IMR-90 (cell line): Measurements from ENCODE around the gene KLC3. TPM values are rescaled to one million over a fixed set of nuclear protein-coding genes. Genes with fewer than 3 reads are reported as not detected.

Experiments used
- ATAC-seq: fragments of 200-7000 bp; cut with Tn5 transposase; 2 replicates; pipeline ENCODE4 v1.9.1; 2020; ENCODE audit warnings: low read depth, mild to moderate bottlenecking, moderate library complexity
- BruUV-seq: library from RNA; stranded (reverse); fragments of 400-500 nt; replicated peaks from 2 replicates; lab custom pipeline; 2021; lab: Mats Ljungman, UMichigan
- CTCF ChIA-PET: fragments of 300-600 bp; formaldehyde crosslinking; extraction: SDS; loops from one replicate; lab custom pipeline; 2021; ENCODE audit warnings: antibody characterized with exemption; lab: Yijun Ruan, JAX
- POLR2A ChIA-PET: fragments of 300-600 bp; sonication (Branson Sonifier 250); formaldehyde crosslinking; loops from one replicate; lab custom pipeline; 2022; ENCODE audit warnings: antibody characterized with exemption; ENCODE audit not compliant: unreplicated experiment; lab: Charles Lee
- DNase-seq: peaks from one replicate; pipeline ENCODE4 v3.0.0; 2013
- H2AFZ ChIP-seq: replicated peaks from 2 replicates; pipeline ENCODE3; 2013; ENCODE audit warnings: low read length, mild to moderate bottlenecking; ENCODE audit not compliant: poor library complexity
- H2AK5ac ChIP-seq: 2 replicates; pipeline ENCODE4 v1.6.1; 2013; ENCODE audit warnings: low read depth, low read length, inconsistent platforms
- H2AK9ac ChIP-seq: replicated peaks from 2 replicates; pipeline ENCODE3; 2013; ENCODE audit warnings: mild to moderate bottlenecking, low read depth, low read length, moderate library complexity; ENCODE audit not compliant: poor library complexity
- H2BK120ac ChIP-seq: 2 replicates; pipeline ENCODE4 v1.6.1; 2013; ENCODE audit warnings: low read depth, low read length, inconsistent platforms
- H2BK15ac ChIP-seq: 3 replicates; pipeline ENCODE4 v1.6.1; 2013; ENCODE audit warnings: low read depth, low read length, inconsistent platforms
- H2BK20ac ChIP-seq: 2 replicates; pipeline ENCODE4 v1.6.1; 2013; ENCODE audit warnings: low read depth, mild to moderate bottlenecking, inconsistent platforms, low read length, moderate library complexity
- H2BK5ac ChIP-seq: 2 replicates; pipeline ENCODE4 v1.6.1; 2013; ENCODE audit warnings: mild to moderate bottlenecking, low read depth, low read length, inconsistent platforms; ENCODE audit not compliant: poor library complexity, severe bottlenecking
- H3K14ac ChIP-seq: replicated peaks from 2 replicates; pipeline ENCODE4 v1.6.1; 2013; ENCODE audit warnings: low read depth, low read length, inconsistent platforms
- H3K18ac ChIP-seq: 2 replicates; pipeline ENCODE4 v1.6.1; 2013; ENCODE audit warnings: low read depth, low read length, control low read depth
- H3K23ac ChIP-seq: 2 replicates; pipeline ENCODE4 v1.6.1; 2013; ENCODE audit warnings: low read depth, low read length, inconsistent platforms
- H3K27ac ChIP-seq: 2 replicates; pipeline ENCODE4 v1.5.1; 2013; ENCODE audit warnings: mild to moderate bottlenecking, control low read depth, low read length; ENCODE audit not compliant: insufficient read depth
- H3K27me3 ChIP-seq: 2 replicates; pipeline ENCODE4 v1.6.1; 2013; ENCODE audit warnings: low read length; ENCODE audit not compliant: control insufficient read depth, insufficient read depth
- H3K36me3 ChIP-seq: 2 replicates; pipeline ENCODE4 v1.6.1; 2013; ENCODE audit warnings: low read length, mixed read lengths; ENCODE audit not compliant: control insufficient read depth, insufficient read depth
- H3K4ac ChIP-seq: 2 replicates; pipeline ENCODE4 v1.6.1; 2013; ENCODE audit warnings: low read depth, low read length, inconsistent platforms
- H3K4me1 ChIP-seq: 2 replicates; pipeline ENCODE4 v1.6.1; 2013; ENCODE audit warnings: low read length, mixed read lengths; ENCODE audit not compliant: control insufficient read depth, insufficient read depth
- H3K4me2 ChIP-seq: 2 replicates; pipeline ENCODE4 v1.6.1; 2013; ENCODE audit warnings: low read depth, mild to moderate bottlenecking, control low read depth, low read length, moderate library complexity
- H3K4me3 ChIP-seq: 2 replicates; pipeline ENCODE4 v1.5.1; 2013; ENCODE audit warnings: low read depth, mild to moderate bottlenecking, control low read depth, low read length, moderate library complexity; ENCODE audit not compliant: insufficient read depth
- H3K56ac ChIP-seq: 2 replicates; pipeline ENCODE4 v1.6.1; 2013; ENCODE audit warnings: low read length, inconsistent platforms; ENCODE audit not compliant: insufficient read depth; ENCODE audit errors: extremely low read depth
- H3K79me1 ChIP-seq, 2 experiments: 2 replicates each; pipeline ENCODE4 v1.6.1; 2013; ENCODE audit warnings: low read length in 2 of 2, inconsistent platforms in 1 of 2, low read depth in 1 of 2
- H3K9ac ChIP-seq: 2 replicates; pipeline ENCODE4 v1.6.1; 2013; ENCODE audit warnings: low read depth, low read length, control low read depth
- H3K9me1 ChIP-seq: 2 replicates; pipeline ENCODE4 v1.6.1; 2013; ENCODE audit warnings: low read length, inconsistent platforms; ENCODE audit not compliant: insufficient read depth
- H3K9me3 ChIP-seq: 2 replicates; pipeline ENCODE4 v1.6.1; 2013; ENCODE audit warnings: low read length; ENCODE audit not compliant: control insufficient read depth, insufficient read depth
- H4K20me1 ChIP-seq: 2 replicates; pipeline ENCODE4 v1.6.1; 2013; ENCODE audit warnings: low read length, inconsistent platforms; ENCODE audit not compliant: insufficient read depth
- H4K5ac ChIP-seq: 2 replicates; pipeline ENCODE4 v1.6.1; 2013; ENCODE audit warnings: mild to moderate bottlenecking, low read depth, low read length, control low read depth
- H4K8ac ChIP-seq, 2 experiments: 2 replicates each; pipeline ENCODE4 v1.6.1; 2013; ENCODE audit warnings: low read depth in 2 of 2, low read length in 2 of 2, control low read depth in 1 of 2, inconsistent platforms in 1 of 2
- H4K91ac ChIP-seq: 2 replicates; pipeline ENCODE4 v1.6.1; 2013; ENCODE audit warnings: low read depth, low read length, inconsistent platforms; ENCODE audit not compliant: insufficient read depth
- BHLHE40 ChIP-seq: fragments of 150-350 bp; IDR thresholded peaks from 2 replicates; pipeline ENCODE4 v1.6.1; 2016; ENCODE audit warnings: mild to moderate bottlenecking, low read depth, low read length
- CEBPB ChIP-seq: IDR thresholded peaks from 2 replicates; pipeline ENCODE4 v1.6.1; 2012; ENCODE audit warnings: low read depth, low read length, improper control_type of control experiment
- CHD1 ChIP-seq: IDR thresholded peaks from 2 replicates; pipeline ENCODE4 v1.6.1; 2012; ENCODE audit warnings: low read depth, low read length, improper control_type of control experiment
- FOS ChIP-seq: fragments of 150-350 bp; IDR thresholded peaks from 2 replicates; pipeline ENCODE4 v1.6.1; 2016; ENCODE audit warnings: low read depth, low read length
- MAFK ChIP-seq: IDR thresholded peaks from 2 replicates; pipeline ENCODE4 v1.6.1; 2012; ENCODE audit warnings: low read depth, low read length, improper control_type of control experiment
- MAZ ChIP-seq: IDR thresholded peaks from 2 replicates; pipeline ENCODE4 v1.6.1; 2012; ENCODE audit warnings: low read depth, mild to moderate bottlenecking, low read length, improper control_type of control experiment, moderate library complexity, borderline replicate concordance
- MXI1 ChIP-seq: IDR thresholded peaks from 2 replicates; pipeline ENCODE4 v1.6.1; 2012; ENCODE audit warnings: low read depth, mild to moderate bottlenecking, low read length, moderate library complexity, borderline replicate concordance
- NFE2L2 ChIP-seq: fragments of 150-350 bp; IDR thresholded peaks from 2 replicates; pipeline ENCODE4 v1.6.1; 2016; ENCODE audit warnings: low read depth, mild to moderate bottlenecking, low read length
- POLR2A ChIP-seq: IDR thresholded peaks from 2 replicates; pipeline ENCODE4 v1.6.1; 2012; ENCODE audit warnings: mild to moderate bottlenecking, low read depth, low read length
- RAD21 ChIP-seq: IDR thresholded peaks from 2 replicates; pipeline ENCODE4 v1.6.1; 2012; ENCODE audit warnings: low read length, improper control_type of control experiment
- RCOR1 ChIP-seq: IDR thresholded peaks from 2 replicates; pipeline ENCODE4 v1.6.1; 2012; ENCODE audit warnings: mild to moderate bottlenecking, low read length, improper control_type of control experiment; ENCODE audit not compliant: insufficient replicate concordance
- RFX5 ChIP-seq: IDR thresholded peaks from 2 replicates; pipeline ENCODE4 v1.8.0; 2012; ENCODE audit warnings: low read depth, mild to moderate bottlenecking, low read length, moderate library complexity
- SMC3 ChIP-seq: fragments of 150-350 bp; IDR thresholded peaks from 2 replicates; pipeline ENCODE4 v1.6.1; 2016; ENCODE audit warnings: low read depth, mild to moderate bottlenecking, antibody characterized with exemption, low read length, moderate library complexity
- WGBS, 2 experiments: methylation state at CpG; one replicate each; pipeline versions ENCODE4 v1.1.5 to v1.1.7; 2013; ENCODE audit warnings: missing lambda C conversion rate in 2 of 2; ENCODE audit not compliant: insufficient read length in 1 of 2; ENCODE audit errors: extremely low coverage in 2 of 2; 5-methylcytosine and 5-hydroxymethylcytosine counted together
- dilution Hi-C: fragments of 300-500 bp; cut with HindIII; formaldehyde crosslinking; loops from one replicate; pipeline ENCODE4 v1.14.3; 2018; ENCODE audit warnings: low sequenced_read_pairs; ENCODE audit not compliant: unreplicated experiment
- in situ Hi-C: fragments of 300-500 bp; cut with MboI; formaldehyde crosslinking; loops from 3 replicates; pipeline ENCODE4 v1.14.3; 2019; ENCODE audit warnings: low sequenced_read_pairs, inconsistent platforms, mixed read lengths
- intact Hi-C: fragments of 100-400 bp; cut with micrococcal nuclease; formaldehyde crosslinking; loops from 2 replicates; pipeline ENCODE4 v1.10.0; 2022
- polyA plus RNA-seq, 3 experiments: library from polyadenylated mRNA; depleted of rRNA; stranded (reverse); fragments of >200 nt; gene quantifications; 2 replicates each; pipeline ENCODE4 v1.2.3, GENCODE V29; 2012; ENCODE audit warnings: low replicate concordance in 1 of 3
- total RNA-seq: library from RNA; depleted of rRNA; stranded (reverse); fragments of >200 nt; gene quantifications from 2 replicates; pipeline ENCODE4 v1.2.3, GENCODE V29; 2012
- TF ChIP-seq, protein P1 (sequence below): conservative IDR thresholded peaks from 2 replicates; pipeline ENCODE4 v1.5.1; 2012; ENCODE audit warnings: mild to moderate bottlenecking, low read depth, low read length, improper control_type of control experiment
- TF ChIP-seq, protein P2 (sequence below): fragments of 150-350 bp; IDR thresholded peaks from 2 replicates; pipeline ENCODE4 v1.6.1; 2017; ENCODE audit warnings: mild to moderate bottlenecking, antibody characterized with exemption, low read length, low read depth
- TF ChIP-seq, protein P3 (sequence below): fragments of 150-350 bp; IDR thresholded peaks from 2 replicates; pipeline ENCODE4 v1.6.1; 2016; ENCODE audit warnings: low read depth, mild to moderate bottlenecking, low read length, moderate library complexity, borderline replicate concordance

Gene KLC3
- total and polyA plus RNA-seq, 2 of the 4 experiments (the other 2 are of a cell fraction) = 0.14 to 0.18 TPM

DNA sequence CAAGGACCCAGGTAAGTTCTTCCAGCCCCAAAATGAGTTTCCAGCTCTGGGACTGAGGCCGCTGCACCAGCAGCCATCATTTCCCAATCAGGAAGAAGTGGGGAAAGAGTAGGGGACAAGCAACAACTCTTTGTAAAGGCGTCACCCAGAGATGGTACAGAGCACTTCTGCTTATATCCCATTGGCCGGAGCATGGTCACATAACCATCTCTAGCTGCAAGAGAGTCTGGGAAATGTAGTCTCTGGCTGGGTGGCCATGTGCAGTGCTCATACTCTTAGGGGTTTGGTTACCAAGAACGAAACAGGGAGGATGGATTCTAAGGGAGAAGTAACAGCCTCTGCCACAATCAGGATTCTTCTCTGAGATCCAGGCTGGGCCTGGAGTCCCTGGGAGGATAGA, 44.2 kb upstream of the KLC3 start:
- in situ Hi-C loops (no loop called here), intact Hi-C loops (no loop called here), dilution Hi-C loops (no loop called here)
- Histone ChIP-seq H3K79me1 (no peaks in the 10 kb centered on the region), H3K27ac (no peak overlapping the region), H3K14ac (no peak overlapping the region), H2BK15ac (no peak overlapping the region), H2BK5ac (no peak overlapping the region), H2AK5ac (no peak overlapping the region), H3K36me3 (peaks cover 42% of the 10 kb centered on the region), H3K18ac (no peak overlapping the region), H3K23ac (no peak overlapping the region), H3K27me3 (no peaks in the 10 kb centered on the region), H4K5ac (no peak overlapping the region), H2AFZ (no peak overlapping the region), H3K9ac (no peak overlapping the region), H4K91ac (no peak overlapping the region), H4K8ac (no peak overlapping the region), H4K20me1 (no peaks in the 10 kb centered on the region), H3K9me1 (no peaks in the 10 kb centered on the region; the same call in 1 of the 2 replicates), H2BK120ac (no peak overlapping the region), H3K56ac (no peak overlapping the region), H3K4me3 (no peak overlapping the region), H3K4me1 (no peaks in the 10 kb centered on the region), H2AK9ac (no peak overlapping the region), H3K4ac (no peak overlapping the region), H3K4me2 (no peak overlapping the region), H3K9me3 (no peaks in the 10 kb centered on the region; the same call in 1 of the 2 replicates), H2BK20ac (no peak overlapping the region)
- ChIA-PET CTCF (no interaction called here), POLR2A (no interaction called here)
- no peak for ATAC-seq
- no peak for TF ChIP-seq SMC3
- no peak for TF ChIP-seq BHLHE40
- no peak for TF ChIP-seq CHD1
- no peak for TF ChIP-seq POLR2A
- no peak for TF ChIP-seq RAD21
- TF ChIP-seq CEBPB = no peak
- TF ChIP-seq MAZ = no peak
- no peak for TF ChIP-seq RCOR1
- TF ChIP-seq MAFK = no peak
- no peak for TF ChIP-seq MXI1
- TF ChIP-seq, protein P1, sequence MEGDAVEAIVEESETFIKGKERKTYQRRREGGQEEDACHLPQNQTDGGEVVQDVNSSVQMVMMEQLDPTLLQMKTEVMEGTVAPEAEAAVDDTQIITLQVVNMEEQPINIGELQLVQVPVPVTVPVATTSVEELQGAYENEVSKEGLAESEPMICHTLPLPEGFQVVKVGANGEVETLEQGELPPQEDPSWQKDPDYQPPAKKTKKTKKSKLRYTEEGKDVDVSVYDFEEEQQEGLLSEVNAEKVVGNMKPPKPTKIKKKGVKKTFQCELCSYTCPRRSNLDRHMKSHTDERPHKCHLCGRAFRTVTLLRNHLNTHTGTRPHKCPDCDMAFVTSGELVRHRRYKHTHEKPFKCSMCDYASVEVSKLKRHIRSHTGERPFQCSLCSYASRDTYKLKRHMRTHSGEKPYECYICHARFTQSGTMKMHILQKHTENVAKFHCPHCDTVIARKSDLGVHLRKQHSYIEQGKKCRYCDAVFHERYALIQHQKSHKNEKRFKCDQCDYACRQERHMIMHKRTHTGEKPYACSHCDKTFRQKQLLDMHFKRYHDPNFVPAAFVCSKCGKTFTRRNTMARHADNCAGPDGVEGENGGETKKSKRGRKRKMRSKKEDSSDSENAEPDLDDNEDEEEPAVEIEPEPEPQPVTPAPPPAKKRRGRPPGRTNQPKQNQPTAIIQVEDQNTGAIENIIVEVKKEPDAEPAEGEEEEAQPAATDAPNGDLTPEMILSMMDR = no peak
- TF ChIP-seq NFE2L2 = no peak
- no peak for TF ChIP-seq FOS
- no peak for TF ChIP-seq RFX5
- TF ChIP-seq, protein P2, sequence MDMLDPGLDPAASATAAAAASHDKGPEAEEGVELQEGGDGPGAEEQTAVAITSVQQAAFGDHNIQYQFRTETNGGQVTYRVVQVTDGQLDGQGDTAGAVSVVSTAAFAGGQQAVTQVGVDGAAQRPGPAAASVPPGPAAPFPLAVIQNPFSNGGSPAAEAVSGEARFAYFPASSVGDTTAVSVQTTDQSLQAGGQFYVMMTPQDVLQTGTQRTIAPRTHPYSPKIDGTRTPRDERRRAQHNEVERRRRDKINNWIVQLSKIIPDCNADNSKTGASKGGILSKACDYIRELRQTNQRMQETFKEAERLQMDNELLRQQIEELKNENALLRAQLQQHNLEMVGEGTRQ = no peak
- TF ChIP-seq, protein P3, sequence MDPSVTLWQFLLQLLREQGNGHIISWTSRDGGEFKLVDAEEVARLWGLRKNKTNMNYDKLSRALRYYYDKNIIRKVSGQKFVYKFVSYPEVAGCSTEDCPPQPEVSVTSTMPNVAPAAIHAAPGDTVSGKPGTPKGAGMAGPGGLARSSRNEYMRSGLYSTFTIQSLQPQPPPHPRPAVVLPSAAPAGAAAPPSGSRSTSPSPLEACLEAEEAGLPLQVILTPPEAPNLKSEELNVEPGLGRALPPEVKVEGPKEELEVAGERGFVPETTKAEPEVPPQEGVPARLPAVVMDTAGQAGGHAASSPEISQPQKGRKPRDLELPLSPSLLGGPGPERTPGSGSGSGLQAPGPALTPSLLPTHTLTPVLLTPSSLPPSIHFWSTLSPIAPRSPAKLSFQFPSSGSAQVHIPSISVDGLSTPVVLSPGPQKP = no peak
- no TSS peak for BruUV-seq
- no peak for DNase-seq
- WGBS, 2 experiments = no CpG with 5 or more reads among the region's 4 CpGs
